Right forelimb (tissue), 1 donor: Measurements from ENCODE around the gene IER2.

Source experiments
- DNase-seq: peaks from one replicate; pipeline ENCODE4 v3.0.0-alpha.2; 2018

Gene IER2

DNA sequence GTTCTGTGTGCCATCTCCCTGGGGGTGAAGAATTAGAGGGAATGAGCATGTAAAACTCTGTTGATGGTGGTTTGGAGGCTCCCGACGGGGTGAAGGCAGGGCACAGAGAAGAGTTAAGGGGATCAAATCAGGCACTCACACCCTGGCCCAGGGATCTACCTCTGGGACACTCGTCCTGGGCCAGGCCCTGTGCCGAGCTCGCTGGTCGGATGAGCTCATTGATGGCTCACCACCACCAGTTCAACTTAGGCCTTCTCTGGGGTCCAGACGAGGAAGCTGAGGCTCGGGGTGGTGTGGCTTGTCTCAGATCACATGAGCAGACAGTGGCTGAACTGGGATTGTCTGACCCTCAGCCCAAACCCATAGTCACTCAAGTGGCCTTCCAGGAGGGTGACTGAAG, 30.6 kb upstream of the IER2 start:
- DNase-seq: no peak

DNA sequence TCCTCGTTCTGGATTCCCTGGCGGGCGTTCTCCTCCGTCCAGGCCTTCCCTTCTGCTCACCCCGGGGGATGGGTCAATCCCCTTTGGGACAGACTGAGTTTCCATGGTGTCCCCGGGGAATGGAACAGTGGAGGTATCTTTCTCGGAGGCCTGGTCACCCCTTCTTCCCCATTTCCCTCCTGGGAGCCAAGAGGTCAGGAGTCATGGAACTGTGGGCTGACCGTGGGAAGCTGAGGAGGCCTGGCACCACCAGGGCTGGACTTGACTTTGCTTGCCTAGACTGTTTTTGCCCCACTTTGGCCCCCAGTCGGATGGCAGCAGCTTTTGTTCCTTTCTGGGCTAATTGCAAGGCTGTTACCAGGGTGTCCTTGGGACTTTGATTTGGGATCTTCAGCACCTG, 30.2 kb upstream of the IER2 start:
- DNase-seq: no peak

DNA sequence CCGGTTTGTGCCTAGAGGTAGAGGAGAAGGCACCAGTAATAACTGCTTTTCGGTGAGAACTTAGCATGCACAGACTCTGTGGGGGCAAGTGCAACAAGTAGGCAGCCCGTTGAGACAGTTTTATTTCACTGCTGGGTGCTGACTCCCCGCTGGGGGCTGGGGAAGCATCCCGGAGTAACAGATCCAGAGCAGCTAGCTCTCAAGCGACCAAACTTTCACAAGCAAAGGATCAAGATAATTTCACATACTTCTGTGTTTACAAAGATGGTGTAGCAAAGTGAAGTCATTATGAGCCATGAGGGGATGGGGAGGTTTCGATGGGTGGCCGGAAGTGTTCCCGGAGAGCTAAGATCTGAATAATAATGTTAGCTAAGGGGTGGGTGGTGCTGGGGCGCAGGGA, 29.4 kb upstream of the IER2 start:
- no peak for DNase-seq

DNA sequence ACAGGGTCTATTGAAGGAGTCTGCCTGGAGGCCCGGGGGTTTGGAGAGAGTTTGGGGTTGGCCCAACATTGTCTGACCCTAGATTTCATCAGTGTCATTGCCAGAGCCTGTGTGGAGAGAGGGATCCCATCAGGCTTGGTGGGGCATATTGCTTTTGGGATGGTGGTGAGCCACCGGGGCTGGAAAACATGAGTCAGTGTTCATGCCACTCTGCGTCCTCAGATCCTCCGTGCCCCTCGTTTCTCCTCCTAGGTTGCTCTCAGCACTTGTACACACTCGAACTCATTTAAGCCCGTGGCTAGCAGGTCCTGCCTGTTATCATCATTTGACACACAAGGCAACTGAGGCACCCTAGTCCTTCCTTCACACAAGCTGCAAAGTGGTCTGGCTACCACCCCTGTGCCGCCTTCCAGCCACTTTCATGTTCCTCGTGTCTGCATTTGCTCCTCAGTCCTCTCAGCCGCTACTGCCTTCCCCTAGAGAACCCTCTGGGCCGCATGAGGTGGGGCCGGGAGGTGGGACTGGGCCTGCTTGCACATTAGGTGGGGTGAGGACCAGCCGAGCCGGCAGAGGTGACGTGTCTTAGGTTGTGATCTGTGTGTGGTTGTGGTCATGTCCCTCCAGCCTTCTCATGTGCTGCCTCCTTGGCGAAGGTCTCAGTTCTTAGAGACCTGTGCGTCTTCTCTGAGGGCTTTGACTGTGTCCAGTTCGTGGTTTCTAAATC, 28.5 kb upstream of the IER2 start:
- DNase-seq: no peak

DNA sequence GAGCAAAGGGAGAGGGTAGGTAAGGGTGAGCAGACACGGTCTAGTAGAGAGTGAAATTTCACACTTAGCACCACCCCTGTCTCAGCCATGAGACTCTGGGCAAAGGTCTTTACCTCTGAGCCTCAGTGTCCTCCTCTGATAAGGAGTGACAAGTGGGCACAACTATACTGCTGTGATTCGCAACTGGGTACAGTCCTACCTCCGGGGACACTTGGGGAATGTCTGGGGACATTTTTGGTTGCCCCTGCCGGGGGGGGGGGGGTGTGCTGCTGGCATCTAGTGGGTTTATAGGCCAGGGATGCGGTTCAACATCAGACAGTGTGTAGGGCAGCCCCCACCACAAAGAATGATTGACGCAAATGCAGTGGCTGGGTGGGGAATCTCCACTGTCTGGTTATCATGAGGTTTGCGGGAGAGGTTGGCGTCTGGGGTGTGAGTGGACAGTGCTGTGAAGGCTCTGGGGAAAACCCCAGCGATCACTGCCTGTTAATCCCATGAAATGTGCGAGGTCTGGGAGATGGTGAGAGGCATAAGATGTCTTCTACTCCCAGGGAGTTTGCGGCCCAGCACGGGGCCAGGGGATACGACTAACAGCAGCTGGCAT, 27.8 kb upstream of the IER2 start:
- DNase-seq: no peak

DNA sequence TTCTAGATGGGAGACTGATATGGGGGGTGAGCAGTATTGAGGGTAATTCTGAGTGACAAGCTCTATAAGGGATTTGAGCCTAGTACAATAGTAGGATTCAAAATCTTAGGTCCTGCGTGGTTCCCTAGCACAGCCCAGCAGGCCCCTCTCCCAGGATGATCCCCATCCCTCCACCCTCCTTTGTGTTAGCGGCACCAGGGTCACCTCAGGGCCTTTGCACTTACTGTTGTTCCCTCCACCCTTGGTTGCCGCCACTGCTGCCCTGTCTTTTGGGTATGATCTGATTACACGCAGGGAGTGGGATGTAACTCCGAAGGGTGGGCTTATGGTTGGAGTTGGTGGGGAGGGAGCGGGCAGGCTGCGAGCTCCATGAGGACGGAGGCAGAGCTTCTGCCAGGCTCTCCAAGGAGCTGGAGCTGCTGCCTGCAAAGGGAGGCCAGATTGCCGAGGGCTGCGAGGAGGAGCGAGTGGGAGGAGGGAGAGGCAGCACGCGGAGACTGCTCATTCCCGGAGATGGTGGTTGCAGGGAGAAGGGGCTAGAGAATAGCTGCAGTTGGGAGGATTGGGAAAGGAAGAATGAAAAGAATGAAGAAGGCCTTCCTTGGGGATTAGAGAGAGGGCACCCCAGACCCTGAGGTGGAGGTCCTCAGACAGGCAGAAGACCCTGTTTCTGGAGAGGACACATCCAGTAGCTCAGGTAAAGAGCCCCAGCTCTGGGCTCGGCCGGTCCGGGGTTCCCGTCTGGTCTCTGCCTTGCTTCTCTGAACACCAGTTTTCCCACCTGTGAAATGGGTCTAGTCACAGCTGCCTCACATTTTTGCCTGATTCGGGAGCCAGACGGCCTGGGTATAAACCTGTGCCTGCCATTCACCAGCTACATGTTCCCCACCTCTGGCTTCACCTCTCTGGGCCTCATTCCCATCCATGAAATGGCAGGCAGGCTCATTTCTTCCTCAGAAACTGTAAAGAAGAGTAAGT, 26.9 kb upstream of the IER2 start:
- no peak for DNase-seq

DNA sequence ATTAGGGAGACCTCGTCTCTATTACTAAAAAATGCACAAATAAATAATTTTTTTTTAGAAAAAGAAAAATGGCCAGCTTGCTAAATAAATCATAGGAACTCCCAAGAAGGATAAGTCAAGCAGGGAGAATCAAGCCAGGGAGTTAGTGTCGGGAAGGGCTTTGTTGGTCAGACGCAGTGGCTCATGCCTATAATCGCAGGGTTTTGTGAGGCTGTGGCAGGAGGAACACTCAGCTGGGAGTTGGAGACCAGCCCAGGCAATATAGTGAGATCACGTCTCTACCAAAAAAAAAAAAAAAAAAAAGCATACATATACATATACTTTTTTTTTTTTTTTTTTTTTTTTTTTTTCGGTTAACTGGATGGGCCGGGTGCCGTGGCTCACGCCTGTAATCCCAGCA, 23.2 kb upstream of the IER2 start:
- DNase-seq: no peak

DNA sequence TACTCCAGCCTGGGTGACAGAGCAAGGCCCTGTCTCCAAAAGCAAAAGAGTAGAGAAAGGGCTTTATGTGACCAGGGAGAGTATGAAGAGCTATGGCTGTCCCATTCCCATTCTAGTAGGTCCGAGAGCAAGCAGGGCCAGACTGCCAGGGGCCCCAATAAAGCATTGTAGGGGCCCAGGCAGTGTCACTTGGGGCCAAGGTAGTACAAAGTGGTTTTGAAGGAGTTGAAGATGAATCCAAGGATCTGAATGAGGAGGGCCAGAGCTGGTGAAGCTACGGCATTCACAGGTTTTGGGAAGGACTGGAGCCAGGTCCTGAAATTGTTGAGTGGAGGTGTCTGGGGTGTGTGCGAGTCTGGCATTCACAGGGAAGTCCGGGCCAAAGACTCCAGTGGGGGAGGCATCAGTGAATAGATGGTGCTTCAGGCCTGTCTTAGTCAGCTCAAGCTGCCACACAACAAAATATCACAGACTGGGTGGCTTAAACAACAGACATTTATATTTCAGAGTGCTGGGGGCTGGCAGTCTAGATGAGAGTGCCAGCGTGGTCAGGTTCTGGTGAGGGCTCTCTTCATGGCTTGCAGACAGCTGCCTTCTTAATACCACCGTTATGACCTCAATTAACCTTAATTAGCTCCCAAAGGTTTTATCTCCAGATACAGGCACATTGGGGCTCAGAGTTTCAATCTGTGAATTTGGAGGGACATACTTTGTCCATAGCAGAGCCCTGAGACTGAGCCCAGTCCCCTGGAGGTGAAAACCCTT, 22.2 kb upstream of the IER2 start:
- no peak for DNase-seq

DNA sequence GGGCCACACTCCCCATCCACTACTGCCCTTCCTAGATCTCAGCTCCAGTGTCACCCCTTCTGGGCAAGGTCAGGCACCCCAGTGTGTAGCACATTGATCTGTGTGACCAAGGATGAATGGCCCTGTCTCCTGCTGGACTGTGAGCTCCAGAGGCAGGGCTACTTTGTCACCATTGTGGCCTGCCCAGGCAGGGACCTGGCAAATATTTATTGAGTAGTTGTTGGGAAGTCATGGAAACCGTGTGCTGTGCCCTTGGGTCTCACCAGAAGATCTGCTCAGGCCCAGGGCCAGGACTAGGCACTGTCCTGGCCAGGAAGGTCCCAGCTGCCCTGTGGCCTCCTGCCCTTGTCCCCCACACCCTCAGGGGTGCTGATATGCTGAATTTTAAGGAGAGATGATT, 21.6 kb upstream of the IER2 start:
- no peak for DNase-seq

DNA sequence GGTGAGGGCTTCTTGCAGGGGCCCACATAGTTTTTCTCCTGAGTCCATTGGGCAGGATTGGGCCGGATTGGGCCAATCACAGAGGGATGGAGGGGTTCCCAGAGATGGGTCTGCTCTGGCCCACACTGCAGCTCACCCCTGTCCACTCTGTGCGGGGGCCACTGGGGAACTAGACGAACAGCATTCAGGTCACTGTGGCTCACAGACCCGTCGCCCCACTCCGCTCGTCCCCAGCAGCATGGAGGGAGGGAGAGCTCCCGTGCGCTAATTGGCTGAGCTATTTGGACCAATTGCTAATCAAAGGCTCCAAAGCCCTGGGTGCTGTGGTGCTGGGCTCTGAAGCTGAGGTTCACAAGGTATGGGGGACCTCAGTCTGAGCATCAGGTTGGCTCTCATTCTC, 20.8 kb upstream of the IER2 start:
- no peak for DNase-seq

DNA sequence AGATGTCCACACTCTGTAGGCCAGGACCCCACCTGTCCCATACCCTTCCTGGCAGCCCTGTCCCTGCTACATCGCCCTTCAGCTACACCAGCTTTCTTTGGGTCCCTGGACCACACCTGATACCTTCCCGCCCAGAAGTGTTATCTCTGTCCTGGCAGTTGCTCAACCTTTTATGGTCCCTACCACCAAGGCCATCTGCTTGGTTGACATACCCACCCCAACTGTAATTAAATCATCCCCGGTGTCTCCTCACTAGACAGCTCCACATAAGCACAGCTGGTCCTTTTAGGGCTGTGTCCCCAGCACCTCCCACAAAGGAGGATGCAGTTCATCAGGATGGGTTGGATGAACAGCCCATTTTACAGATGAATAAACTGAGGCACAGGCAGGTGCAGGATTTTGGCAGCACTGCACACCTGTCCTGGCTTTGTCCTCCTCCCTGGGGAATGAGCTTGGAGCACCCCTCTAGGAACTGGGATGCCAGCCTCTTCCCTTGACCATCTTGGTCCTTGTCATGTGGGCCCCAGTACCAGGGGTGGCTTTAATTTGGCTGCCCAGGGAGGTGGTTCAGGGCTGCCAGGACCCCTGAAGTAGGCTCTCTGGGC, 19.2 kb upstream of the IER2 start:
- DNase-seq: no peak

DNA sequence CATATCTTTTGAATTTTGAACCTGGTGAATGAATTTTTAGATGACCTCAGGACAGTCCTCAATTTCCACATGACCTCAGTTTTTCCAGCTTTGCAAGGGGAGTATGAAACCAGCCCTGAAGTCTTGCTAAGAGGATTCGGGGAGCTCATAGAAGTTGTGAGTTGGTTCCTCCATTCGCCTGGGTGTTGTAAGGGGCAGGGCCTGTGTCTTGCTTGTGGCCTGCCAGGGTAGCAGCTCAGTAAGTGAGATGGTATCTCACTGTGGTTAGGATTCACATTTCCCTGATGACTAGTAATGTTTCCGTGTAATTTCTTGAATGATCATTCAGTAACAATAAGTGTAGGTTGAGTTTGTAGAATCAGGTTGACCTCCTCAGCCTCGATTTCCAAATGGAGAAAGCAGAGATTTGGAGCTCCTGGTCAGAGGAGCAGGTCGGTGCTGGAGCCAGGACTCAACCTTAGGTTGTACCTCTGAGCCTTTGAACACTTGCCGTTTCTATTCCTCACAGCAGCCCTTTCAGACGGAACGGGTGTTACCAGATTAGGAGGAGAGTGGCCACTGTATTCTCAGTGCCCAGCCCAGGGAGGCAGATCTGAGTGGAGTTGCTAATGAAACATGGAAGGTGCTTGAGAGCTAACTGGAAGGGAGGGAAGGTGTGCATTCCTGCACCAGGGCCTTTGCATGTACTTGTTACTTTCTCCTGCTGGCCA, 17.6 kb upstream of the IER2 start:
- no peak for DNase-seq

DNA sequence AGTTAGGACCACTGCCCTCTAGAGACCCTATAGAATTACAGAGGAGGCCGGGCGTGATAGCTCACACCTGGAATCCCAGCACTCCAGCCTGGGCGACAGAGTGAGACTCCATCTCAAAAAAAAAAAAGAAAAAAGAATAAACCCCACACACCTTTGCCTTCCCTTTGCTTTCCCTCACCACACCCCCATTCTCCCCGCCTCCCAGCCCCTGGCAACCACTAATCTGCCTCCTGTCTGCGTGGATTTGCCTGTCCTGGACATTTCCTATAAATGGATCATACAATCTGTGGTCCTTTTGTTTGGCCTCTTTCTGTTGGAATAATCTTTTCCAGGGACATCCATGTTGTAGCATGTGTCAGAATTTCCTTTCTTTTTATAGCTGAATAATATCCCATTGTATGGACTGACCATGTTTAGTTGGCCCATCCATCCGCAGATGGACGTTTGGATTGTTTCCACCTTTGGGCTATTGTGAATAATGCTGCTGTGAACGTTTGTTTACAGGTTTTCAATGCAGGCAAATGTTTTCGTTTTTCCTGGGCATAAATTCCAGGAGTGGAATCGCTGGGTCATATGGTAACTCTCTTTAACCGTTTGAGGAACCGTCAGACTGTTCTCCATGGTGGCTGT, 16.9 kb upstream of the IER2 start:
- DNase-seq: no peak

DNA sequence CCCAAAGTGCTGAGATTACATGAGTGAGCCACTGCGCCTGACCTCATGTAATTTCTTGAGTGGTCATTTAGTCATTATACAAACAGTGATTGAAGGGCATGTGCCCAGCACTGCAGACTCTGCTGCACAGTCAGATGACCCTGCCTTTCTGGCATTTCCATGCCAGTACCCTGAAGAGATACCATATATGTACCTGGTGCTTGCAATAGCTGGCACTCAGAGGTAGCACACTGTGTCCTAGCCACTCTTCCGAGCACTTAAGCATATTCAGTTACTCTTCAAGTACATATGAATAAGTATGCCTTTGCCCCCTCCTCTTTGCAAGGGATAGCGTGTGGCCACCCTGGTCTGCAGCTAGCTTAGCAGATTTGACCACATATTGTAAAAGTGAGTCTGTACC, 15.6 kb upstream of the IER2 start:
- DNase-seq: no peak

DNA sequence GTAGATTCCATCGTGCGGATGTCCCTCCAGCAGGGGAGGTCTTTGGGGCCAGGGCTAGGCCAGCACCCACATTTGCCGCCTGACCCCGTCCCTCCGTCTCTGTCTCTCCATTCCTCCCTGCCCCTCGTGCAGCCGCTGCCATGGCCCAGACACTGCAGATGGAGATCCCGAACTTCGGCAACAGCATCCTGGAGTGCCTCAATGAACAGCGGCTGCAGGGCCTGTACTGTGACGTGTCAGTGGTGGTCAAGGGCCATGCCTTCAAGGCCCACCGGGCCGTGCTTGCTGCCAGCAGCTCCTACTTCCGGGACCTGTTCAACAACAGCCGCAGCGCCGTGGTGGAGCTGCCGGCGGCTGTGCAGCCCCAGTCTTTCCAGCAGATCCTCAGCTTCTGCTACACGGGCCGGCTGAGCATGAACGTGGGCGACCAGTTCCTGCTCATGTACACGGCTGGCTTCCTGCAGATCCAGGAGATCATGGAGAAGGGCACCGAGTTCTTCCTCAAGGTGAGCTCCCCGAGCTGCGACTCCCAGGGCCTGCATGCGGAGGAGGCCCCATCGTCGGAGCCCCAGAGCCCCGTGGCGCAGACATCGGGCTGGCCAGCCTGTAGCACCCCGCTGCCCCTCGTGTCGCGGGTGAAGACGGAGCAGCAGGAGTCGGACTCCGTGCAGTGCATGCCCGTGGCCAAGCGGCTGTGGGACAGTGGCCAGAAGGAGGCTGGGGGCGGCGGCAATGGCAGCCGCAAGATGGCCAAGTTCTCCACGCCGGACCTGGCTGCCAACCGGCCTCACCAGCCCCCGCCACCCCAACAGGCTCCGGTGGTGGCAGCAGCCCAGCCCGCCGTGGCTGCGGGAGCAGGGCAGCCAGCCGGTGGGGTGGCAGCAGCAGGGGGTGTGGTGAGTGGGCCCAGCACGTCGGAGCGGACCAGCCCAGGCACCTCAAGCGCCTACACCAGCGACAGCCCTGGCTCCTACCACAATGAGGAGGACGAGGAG, 14.8 kb upstream of the IER2 start:
- DNase-seq: no peak

DNA sequence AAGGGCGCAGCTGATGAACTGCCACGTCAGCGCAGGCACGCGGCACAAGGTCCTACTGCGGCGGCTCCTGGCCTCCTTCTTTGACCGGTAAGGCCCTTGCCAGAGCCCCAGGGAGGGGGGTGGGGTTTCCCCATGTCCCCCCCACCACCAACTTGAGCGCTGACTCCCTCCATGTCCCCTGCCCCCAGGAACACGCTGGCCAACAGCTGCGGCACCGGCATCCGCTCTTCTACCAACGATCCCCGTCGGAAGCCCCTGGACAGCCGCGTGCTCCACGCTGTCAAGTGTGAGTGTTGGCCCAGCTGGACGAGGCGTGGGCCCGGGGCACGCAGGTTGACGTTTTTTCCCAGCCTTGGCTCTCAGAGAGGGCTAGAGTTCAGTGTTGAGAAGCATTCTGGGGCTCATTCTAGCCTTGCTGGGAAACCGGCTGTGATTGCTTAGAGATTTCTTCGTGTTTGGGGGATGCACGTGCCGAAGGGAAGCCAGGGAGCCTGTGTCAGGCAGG, 12.9 kb upstream of the IER2 start:
- no peak for DNase-seq

DNA sequence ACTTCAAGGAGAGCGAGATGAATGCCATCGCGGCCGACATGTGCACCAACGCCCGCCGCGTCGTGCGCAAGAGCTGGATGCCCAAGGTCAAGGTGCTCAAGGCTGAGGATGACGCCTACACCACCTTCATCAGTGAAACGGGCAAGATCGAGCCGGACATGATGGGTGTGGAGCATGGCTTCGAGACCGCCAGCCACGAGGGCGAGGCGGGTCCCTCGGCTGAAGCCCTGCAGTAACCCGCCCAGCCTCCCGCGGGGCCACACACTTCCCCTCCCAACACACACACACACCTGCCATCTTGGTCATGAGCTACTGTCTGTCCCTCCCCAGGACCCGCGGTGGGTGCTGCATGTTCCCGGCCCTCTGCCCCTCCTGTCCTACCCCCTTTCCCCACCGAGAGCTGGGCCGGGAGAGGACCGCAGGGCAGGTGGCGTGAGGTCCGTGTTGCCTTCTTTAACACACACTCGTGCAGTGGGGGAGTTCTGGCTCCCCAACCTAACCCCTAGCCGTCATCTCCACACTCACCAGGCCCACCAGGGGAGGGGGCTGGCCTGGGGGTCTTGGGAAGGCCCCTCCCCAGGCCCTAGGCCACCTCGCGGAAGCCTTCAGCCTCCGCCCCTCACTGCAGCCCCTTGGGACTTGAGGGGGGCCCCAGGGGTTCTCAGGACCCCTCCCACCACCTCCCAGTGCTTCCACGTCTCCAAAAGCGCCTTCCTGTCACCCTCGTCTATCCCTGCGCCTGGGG, 11.9 kb upstream of the IER2 start:
- no peak for DNase-seq

DNA sequence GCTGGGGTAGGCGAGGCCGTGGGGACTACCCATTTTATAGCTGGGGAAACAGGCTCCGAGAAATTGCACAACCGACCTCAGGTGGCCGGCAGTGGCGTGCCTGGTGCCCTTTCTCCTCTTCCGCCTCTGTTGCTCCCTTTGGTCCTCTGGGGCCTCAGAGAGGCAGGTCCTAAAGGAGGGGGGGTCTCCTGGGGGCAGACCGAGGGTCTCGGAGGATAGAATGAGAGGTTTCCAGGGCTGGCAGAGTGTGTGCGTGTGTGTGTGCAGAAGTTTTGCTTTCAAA, 11.4 kb upstream of the IER2 start:
- DNase-seq: no peak

DNA sequence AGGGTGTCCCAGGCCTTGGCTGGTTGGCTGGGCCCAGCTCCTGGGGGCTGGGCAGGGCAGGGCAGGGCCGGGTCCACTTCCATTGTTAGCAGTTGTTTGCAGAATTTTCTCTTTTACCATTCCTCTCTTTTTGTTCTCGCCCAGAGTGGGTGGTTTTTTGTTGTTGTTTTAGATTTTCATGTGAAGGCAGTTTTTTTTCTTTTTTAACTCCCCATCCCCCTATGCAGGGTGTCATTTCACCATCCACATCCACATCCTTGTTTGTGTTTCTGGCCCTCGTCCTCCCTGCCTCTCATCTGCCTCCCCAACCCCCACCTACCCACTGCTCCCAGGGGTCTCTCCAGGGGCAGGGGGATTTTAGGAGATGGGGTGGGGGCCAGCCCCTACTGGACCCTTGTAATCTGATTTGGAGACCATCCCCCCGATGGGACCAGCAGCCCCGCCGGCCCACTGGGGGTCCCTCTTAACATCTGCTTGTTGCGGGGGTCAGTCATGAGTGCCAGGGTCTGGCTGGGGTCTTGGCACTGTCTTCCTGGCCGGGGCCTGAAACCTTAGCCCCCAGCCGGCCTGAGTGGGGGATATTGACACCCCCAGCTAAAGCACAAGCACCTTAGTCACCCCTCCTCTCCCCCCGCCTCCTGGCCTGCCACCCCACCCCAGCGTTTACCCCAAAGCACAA, 10.4 kb upstream of the IER2 start:
- no peak for DNase-seq
